Head of caudate nucleus (tissue), 42 donors: Measurements from ENCODE around the gene MTCL3.

Experiments used
- DNase-seq, 42 donors: peaks; one replicate each; pipeline versions ENCODE4 v3.0.0 to v3.0.0-alpha.2; 2020 to 2021; ENCODE audit warnings: mixed read lengths in 7 of 42
- intact Hi-C: fragments of 100-400 bp; cut with DNase I; formaldehyde crosslinking; loops from one replicate; pipeline ENCODE4 v1.15.0; 2022

The MTCL3 gene

GRCh38 chr6:127481111-127481510 is 38.0 kb downstream of the MTCL3 start:
- intact Hi-C loops: no loop called here
- no peak for DNase-seq

GRCh38 chr6:127477658-127478057 is 41.5 kb downstream of the MTCL3 start:
- DNase-seq: no peak
- intact Hi-C loops: no loop called here

- intact Hi-C loops: no loop called here
- DNase-seq: no peak
Measured at GRCh38 chr6:127475823-127476176, 43.3 kb downstream of the MTCL3 start.

- no peak for DNase-seq
- intact Hi-C loops: no loop called here
Measured at GRCh38 chr6:127475135-127475822, 43.9 kb downstream of the MTCL3 start.

GRCh38 chr6:127471379-127472255 is 47.5 kb downstream of the MTCL3 start:
- no peak for DNase-seq
- intact Hi-C loops: no loop called here

GRCh38 chr6:127468936-127469335 is 50.2 kb downstream of the MTCL3 start:
- intact Hi-C loops: loop anchor here (10.0 kb wide), 1 partner anchor 46 kb away; the partner anchor contains the start of gene MTCL3

GRCh38 chr6:127466416-127466815 is 52.7 kb downstream of the MTCL3 start:
- no peak for DNase-seq
- intact Hi-C loops: loop anchor here (10.0 kb wide), 1 partner anchor 48 kb away; the partner anchor contains the start of gene MTCL3

More at GRCh38 chr6:127468936-127469335, 50.2 kb downstream of the MTCL3 start:
- DNase-seq: no peak

- intact Hi-C loops: loop anchor here (2.0 to 10.0 kb wide), 2 partner anchors 50 to 74 kb away; partner anchors contain the start of gene MTCL3
- DNase-seq: peak; percentile 43 to 91 (median 76)
Measured at GRCh38 chr6:127464881-127465459, 54.2 kb downstream of the MTCL3 start.

GRCh38 chr6:127464161-127464880 is 54.8 kb downstream of the MTCL3 start:
- intact Hi-C loops: loop anchor here (2.0 to 10.0 kb wide), 2 partner anchors 50 to 74 kb away; partner anchors contain the start of gene MTCL3
- DNase-seq: no peak

GRCh38 chr6:127463056-127463455 is 56.1 kb downstream of the MTCL3 start:
- DNase-seq: no peak
- intact Hi-C loops: loop anchor here (10.0 kb wide), 1 partner anchor 52 kb away; the partner anchor contains the start of gene MTCL3

GRCh38 chr6:127462376-127462775 is 56.8 kb downstream of the MTCL3 start:
- DNase-seq: no peak
- intact Hi-C loops: loop anchor here (10.0 kb wide), 1 partner anchor 52 kb away; the partner anchor contains the start of gene MTCL3

- DNase-seq: no peak
- intact Hi-C loops: loop anchor here (10.0 kb wide), 1 partner anchor 54 kb away; the partner anchor contains the start of gene MTCL3
Measured at GRCh38 chr6:127460465-127460864, 58.7 kb downstream of the MTCL3 start.

GRCh38 chr6:127459231-127459641 is 59.9 kb downstream of the MTCL3 start, which contains the start of gene KIAA0408:
Gene KIAA0408 (minus strand): TSS chr6:127459389. CDS start chr6:127453981, 5,408 bp downstream.
- peak in 25 of 42 donors; percentile 13 to 69 (median 38) for DNase-seq
- intact Hi-C loops: no loop called here

GRCh38 chr6:127458817-127459216 is 60.3 kb downstream of the MTCL3 start:
- intact Hi-C loops: no loop called here
- peak in 1 of 42 donors; percentile 18 for DNase-seq

- intact Hi-C loops: no loop called here
- DNase-seq: no peak
Measured at GRCh38 chr6:127458222-127458621, 60.9 kb downstream of the MTCL3 start.

GRCh38 chr6:127457456-127458064 is 61.6 kb downstream of the MTCL3 start:
- intact Hi-C loops: no loop called here

GRCh38 chr6:127456465-127456864 is 62.7 kb downstream of the MTCL3 start:
- intact Hi-C loops: no loop called here
- no peak for DNase-seq

More at GRCh38 chr6:127457456-127458064, 61.6 kb downstream of the MTCL3 start:
- peak in 5 of 42 donors; percentile 8 to 54 (median 26) for DNase-seq
